Activated gamma-delta T cell (primary cell): ENCODE results near the gene DNAJC10.
"Not testable (repeated sequence)": the region's sequence is repeated elsewhere in the genome, so short reads cannot be mapped to it uniquely, and the experiment has no call there.

Source experiments
- DNase-seq: peaks from one replicate; lab custom pipeline; 2025; lab: John Stamatoyannopoulos, UW
- total RNA-seq, 2 donors: gene quantifications; one replicate each; lab custom pipeline; 2026; lab: John Stamatoyannopoulos, UW

Gene DNAJC10, protein sequence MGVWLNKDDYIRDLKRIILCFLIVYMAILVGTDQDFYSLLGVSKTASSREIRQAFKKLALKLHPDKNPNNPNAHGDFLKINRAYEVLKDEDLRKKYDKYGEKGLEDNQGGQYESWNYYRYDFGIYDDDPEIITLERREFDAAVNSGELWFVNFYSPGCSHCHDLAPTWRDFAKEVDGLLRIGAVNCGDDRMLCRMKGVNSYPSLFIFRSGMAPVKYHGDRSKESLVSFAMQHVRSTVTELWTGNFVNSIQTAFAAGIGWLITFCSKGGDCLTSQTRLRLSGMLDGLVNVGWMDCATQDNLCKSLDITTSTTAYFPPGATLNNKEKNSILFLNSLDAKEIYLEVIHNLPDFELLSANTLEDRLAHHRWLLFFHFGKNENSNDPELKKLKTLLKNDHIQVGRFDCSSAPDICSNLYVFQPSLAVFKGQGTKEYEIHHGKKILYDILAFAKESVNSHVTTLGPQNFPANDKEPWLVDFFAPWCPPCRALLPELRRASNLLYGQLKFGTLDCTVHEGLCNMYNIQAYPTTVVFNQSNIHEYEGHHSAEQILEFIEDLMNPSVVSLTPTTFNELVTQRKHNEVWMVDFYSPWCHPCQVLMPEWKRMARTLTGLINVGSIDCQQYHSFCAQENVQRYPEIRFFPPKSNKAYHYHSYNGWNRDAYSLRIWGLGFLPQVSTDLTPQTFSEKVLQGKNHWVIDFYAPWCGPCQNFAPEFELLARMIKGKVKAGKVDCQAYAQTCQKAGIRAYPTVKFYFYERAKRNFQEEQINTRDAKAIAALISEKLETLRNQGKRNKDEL
- total RNA-seq = 133 to 176 reads per million in 2 donors

DNA sequence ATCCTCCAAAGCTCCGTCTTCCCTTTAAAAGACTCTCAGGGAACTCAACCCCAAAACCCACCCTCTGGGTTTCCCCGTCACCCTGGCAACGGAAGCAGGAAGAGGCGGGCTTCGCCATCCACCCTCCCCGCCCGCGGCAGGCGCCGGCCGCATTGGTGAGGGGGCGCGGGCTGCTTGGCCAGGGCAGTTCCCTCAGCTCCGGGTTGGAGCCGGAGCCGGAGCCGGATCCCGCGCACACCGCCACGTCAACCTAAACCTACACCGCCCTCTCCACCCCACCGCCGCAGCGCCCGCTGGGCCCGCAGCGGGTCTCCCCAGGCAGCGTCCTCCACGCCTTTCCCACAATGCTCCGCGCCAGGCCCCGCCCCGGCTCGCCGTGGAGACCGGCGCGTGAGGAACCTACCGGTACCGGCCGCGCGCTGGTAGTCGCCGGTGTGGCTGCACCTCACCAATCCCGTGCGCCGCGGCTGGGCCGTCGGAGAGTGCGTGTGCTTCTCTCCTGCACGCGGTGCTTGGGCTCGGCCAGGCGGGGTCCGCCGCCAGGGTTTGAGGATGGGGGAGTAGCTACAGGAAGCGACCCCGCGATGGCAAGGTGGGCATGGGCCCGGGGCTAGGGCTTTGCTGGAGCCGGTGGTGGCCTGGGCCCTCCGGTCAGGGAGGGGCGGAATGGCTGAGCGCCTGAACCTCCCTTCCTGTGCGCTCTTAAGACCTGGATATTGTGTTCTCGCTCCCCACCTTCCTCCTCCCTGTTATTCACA lies at the start of gene DNAJC10:
DNAJC10 (plus strand) TSS at position 366 of the 758 bp plus-strand sequence. CDS start 1,830 bp downstream, outside the sequence.
- DNase-seq = peak; percentile 75

DNA sequence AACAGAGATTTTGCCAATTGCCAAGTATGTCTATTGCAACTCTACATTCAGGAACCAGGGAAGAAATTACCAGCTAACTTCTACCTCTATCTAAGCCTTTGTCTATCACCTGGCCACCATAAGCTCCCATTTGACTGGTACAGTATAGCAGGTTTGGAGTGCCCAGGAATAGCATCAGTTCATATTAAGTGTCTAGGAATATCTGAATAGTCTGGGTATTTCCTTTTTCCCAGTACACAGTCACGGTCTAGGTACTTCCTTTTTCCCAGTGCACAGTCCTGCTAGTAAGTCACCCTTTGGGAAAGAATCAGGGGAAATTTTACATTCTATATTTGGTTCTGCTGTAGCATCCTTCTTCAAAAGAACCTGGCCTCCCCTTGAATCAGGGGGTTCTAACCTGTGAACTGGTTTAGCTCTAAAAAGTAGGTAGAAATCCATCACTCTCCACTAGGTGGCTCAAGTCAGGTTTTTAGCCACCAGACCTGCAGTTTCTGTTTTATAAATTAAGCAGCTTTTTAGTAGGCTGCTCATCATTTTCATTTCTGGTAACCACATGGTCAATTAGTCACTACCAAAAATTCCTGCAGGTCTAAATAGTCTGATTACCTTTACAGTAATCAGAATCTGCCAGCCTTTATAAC lies 49.3 kb upstream of the DNAJC10 start:
- no peak for DNase-seq

DNA sequence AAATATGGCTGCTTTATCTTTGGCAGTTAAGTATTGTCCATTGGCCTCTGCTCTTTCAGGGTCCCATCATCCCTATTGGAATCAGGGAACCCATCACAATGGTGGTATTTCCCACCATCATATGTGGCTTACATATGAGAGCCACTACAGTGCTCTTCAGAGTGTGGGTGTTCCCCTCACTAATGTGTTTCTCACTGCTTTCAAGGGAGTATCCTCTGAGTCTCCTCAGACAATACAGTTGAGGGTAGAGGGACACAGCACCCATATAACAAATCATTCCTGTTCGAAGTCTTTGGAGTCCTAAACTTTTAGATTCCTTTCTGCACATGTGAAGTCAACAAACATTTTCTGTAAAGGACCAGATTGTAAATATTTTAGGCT lies 48.8 kb upstream of the DNAJC10 start:
- DNase-seq = no peak

DNA sequence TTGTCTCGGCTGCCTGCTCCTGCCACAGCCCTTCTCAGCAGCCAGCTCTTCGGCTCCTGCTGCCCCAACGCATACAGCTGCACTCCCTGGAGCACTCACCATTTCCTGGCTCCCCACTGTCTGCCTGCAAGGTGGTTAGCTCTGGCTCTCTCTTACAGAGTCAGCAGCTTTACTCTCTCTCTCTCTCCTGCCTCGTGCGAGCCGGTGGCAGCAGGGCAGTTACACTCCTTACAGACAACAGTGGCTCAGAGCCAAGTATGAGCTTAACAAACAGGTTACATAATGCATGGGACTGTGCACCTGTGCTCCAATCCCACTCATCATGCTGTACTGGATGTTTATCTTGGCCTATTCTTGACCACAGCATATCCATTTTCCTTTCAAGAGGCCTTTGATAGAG lies 47.4 kb upstream of the DNAJC10 start:
- DNase-seq = no peak

- DNase-seq = no peak
These were observed 43.4 kb upstream of the DNAJC10 start for GRCh38 chr2:182672466-182673165.

GRCh38 chr2:182680837-182681236 lies 35.2 kb upstream of the DNAJC10 start:
- DNase-seq = no peak

DNA sequence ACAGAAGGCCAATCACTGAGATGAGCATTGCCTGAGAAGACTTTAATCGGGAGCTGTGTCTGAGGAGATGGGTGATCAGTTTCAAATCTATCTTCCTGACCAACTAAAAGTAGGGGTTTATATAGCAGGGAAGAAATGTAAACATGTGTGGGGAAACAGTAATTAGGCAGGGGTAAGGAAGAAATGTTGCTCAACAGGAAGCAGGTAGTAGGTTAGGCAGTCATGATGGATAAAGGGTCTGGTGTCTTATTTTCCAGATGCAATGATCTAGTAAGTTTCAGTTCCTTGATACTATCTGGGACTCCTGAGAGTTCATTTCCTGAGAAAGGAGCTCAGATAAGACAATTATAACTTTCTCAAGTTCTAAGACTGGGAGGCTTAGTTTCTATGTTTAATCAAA lies 33.8 kb upstream of the DNAJC10 start:
- no peak for DNase-seq

GRCh38 chr2:182685559-182685958 lies 30.5 kb upstream of the DNAJC10 start:
- no peak for DNase-seq

DNA sequence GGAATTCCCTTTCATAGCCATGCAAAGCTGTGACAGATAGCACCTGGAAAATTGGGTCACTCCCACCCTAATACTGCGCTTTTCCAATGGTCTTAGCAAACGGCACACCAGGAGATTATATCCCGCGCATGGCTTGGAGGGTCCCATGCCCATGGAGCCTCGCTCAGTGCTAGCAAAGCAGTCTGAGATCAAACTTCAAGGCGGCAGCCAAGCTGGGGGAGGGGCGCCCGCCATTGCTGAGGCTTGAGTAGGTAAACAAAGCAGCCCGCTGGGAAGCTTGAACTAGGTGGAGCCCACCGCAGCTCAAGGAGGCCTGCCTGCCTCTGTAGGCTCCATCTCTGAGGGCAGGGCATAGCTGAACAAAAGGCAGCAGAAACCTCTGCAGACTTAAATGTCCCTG lies 29.3 kb upstream of the DNAJC10 start:
- DNase-seq = not testable (repeated sequence)

DNA sequence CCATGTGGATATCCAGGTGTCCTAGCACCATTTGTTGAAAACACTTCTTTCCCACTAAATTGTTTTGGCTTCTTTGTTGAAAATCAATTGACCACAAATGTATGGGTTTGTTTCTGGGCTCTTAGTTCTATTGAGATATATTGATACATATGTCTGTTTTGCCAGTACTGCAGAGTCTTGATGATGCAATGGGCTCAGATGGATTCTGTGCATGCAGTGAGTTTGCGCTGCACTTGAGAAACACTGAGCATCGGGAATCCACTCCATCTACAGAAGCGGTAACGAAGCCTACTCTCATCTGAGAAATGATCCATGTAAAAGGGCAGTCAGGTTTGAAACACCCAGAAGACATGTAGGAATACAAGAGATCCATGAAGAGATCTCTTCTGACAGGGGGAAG lies 21.9 kb upstream of the DNAJC10 start:
- no peak for DNase-seq

- no peak for DNase-seq
These were observed 20.3 kb upstream of the DNAJC10 start for GRCh38 chr2:182695776-182696175.

DNA sequence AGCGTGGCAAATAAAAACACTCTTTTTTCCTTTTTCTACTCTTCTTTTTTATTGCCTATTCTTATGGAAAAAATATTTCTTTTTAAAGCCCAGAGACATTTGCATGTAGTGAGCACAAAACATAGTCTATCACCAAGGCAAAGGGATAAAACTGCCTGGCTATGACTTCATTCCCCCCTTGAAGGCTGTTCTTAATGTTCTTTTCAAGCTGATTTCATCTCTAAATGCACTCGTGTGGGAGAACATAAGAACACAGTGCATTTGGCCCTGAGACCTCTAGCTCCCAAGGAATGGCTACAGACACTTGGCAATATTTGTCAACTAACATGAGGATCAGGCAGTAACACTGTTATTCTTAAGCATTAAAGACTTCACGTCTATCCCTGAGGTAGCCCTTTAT lies 17.4 kb upstream of the DNAJC10 start:
- DNase-seq = no peak

GRCh38 chr2:182705761-182706160 lies 10.3 kb upstream of the DNAJC10 start:
- DNase-seq = no peak

- no peak for DNase-seq
These were observed 9.3 kb upstream of the DNAJC10 start for GRCh38 chr2:182706751-182707150.

- DNase-seq = no peak
These were observed 2.5 kb upstream of the DNAJC10 start for GRCh38 chr2:182713601-182714000.

GRCh38 chr2:182715121-182715891 lies 751 bp upstream of the DNAJC10 start:
- DNase-seq = no peak

DNA sequence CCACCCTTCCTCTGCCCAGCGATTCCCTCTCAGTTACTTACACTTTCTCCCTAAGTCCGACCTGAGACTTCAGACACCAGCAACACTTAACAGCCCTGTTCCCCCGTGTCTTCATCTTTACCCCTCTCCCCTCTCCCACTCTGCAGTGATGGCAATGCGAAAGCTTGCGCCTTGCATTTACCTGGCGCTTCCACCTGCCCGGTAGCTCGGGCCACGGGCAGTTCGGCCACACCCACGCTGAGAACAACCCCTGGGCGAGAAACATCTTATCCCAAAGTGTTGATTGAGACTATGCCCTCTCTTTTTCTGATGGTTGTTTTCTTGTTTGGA lies 558 bp downstream of the DNAJC10 start:
- DNase-seq = no peak

- no peak for DNase-seq
These were observed 1.4 kb downstream of the DNAJC10 start for GRCh38 chr2:182717416-182717815.

- DNase-seq = no peak
These were observed 1.8 kb downstream of the DNAJC10 start for GRCh38 chr2:182717816-182718215.

DNA sequence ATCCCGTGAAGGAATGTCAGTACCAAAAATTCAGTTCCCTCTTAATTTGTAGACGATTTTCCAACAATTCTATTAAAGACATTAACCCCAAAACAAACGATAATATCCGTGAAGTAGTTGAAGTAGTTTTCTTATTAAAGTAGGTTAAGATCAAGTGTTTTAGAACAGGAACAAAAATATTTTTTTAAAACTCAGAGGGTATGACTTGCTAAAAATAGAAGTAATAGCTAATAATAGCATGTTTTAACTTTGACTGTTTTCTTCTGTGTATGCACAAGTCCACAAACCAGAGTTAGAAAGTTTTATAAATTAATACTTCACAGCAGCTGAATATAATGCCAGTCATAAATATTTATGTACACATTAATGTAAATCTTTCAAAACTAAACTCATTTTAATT lies 2.4 kb downstream of the DNAJC10 start:
- DNase-seq = no peak

GRCh38 chr2:182719116-182719515 lies 3.1 kb downstream of the DNAJC10 start:
- DNase-seq = not testable (repeated sequence)
